AG09319 (cell line): ENCODE results near the gene LPCAT4.

Experiments
- DNase-seq: peaks from one replicate; pipeline ENCODE4 v3.0.0-alpha.2; 2010; ENCODE audit warnings: low read depth; ENCODE audit errors: extremely low read depth
- TF ChIP-seq, protein P1 (sequence below): IDR thresholded peaks from 2 replicates; pipeline ENCODE4 v1.5.1; 2011; ENCODE audit warnings: low read depth, mild to moderate bottlenecking, inconsistent platforms, low read length, moderate library complexity

The LPCAT4 gene

DNA sequence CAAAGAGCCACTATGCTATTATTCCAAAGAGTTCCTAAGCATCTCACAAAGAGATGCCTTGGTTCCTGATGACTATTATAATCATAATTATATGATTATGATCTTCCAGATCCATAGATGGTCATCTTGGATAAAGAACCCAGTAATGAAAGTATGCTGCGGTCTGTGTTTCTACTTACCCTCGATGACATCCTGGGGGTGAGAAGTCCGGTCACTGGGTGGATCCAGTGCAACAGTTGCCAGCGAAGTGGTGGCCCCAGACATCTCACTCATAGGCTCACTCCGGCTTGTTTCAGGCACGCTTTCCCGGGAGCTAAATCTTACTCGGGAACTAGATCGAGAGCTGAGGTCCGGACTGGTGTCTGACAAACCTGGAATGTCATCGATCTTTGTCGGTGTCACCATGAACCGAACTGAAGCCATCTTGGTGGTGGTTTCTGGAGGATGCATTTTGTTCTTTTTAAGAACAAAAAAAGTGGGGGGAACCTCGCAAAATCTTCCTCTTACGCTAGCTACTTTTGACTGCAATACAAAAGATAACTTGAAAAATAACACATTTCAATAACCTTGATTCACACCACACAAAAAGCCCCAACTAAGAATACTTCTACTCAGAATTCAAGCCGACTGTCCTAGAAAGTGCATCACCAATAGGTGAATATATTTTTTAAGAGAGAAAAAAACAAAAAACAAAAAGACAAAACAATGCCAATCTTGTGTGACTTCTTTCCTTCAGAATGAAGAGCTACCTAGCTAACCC, 30.6 kb downstream of the LPCAT4 start:
- TF ChIP-seq, protein P1, sequence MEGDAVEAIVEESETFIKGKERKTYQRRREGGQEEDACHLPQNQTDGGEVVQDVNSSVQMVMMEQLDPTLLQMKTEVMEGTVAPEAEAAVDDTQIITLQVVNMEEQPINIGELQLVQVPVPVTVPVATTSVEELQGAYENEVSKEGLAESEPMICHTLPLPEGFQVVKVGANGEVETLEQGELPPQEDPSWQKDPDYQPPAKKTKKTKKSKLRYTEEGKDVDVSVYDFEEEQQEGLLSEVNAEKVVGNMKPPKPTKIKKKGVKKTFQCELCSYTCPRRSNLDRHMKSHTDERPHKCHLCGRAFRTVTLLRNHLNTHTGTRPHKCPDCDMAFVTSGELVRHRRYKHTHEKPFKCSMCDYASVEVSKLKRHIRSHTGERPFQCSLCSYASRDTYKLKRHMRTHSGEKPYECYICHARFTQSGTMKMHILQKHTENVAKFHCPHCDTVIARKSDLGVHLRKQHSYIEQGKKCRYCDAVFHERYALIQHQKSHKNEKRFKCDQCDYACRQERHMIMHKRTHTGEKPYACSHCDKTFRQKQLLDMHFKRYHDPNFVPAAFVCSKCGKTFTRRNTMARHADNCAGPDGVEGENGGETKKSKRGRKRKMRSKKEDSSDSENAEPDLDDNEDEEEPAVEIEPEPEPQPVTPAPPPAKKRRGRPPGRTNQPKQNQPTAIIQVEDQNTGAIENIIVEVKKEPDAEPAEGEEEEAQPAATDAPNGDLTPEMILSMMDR, result no peak
- DNase-seq, result no peak

DNA sequence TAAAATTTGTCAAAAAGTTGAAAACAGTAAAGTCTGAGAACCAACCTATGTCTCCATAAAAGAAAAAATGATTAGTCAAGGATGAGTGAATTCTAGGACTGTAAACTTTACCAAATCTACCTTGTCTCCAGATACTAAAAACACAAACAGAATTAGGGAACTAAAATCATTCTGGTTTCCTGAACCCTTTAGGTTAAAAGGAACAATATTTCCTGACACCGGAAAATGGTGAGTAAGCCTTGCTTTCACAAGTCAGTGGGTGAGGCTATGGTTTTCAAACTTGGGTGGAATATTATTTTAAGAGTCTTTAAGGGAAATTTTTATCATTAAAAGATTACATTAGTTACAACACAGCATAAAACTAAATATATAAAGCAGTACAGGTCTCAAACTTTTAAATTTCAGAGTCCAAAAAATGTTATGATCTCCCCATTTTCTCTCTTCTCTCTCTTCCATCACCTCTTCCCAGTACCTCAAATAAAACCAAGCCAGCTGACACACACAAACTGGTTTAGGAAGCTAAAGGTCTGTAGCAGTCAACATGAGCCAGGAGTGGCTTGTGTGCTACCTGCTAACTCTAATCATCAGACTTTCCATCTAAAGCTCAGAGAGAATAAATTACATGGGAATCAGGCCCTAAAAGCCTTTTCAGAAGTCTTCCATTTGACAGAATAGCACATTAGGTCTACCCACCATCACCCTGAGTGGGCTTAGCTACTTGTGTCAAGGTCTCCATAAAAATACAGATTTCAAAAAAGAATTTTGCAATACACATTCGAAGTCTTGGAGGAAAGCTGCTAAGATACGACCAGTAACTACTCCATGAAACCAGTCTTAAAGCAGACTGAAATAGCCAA, 31.6 kb downstream of the LPCAT4 start:
- TF ChIP-seq, protein P1, result no peak
- DNase-seq, result no peak

DNA sequence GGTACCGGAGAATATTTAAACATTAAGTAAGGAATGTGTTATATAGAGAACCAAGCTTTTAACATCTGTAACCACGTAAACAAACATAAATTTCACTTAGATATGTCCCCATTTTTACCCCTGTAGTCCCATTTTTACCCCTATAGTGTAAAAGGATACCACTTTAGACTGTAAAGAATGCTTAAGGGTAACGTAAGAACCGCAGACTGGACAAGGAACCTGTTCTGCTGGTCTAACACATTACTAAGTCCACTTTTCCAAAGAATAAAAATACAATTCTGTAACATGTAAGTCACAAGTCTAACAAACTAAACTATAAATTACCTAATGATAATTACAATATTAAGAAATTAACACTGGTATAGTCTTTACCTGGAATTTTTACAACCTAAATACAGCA, 32.3 kb downstream of the LPCAT4 start:
- TF ChIP-seq, protein P1, result no peak
- no peak for DNase-seq

DNA sequence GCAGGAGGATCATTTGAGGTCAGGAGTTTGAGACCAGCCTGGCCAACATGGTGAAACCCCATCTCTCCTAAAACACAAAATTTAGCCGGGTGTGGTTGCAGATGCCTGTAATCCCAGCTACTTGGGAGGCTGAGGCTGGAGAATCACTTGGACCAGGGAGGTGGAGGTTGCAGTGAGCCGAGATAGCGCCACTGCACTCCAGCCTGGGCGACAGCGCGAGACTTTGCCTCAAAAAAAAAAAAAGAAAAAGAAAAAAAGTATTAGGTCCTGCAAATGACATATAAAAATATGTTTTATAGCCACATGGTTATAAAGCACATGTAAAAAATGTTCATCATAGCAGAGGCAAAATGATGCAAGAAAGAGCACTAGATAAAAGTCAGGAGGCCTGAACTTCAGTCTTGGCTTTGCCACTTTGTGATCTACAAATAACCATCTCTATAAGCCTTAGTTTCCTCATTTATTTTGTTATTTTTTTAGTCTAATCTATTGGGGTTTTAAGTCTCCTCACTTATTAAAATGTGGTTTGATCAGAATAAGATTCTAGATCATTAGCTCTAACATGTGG, 34.4 kb downstream of the LPCAT4 start:
- DNase-seq, result no peak

DNA sequence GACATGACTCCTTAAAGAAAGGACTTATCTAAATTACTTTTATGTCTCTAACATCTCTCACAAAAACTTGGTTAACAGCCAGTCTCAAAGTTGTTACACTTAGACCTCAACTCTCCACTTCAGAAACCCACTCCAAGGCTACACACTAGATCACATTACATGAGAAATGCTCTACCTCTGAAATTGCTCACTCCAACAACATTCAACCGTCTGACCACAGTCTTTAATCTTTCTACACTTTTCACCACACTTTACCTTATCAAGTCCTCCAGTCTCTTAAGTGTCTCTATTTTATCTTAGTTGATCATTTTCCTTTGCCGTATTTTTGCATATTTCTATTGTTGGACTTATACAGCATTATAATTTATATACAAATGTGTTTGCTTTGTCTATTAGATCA, 35.2 kb downstream of the LPCAT4 start:
- no peak for DNase-seq

More for the DNA sequence above, 34.4 kb downstream of the LPCAT4 start:
- TF ChIP-seq, protein P1, result no peak

DNA sequence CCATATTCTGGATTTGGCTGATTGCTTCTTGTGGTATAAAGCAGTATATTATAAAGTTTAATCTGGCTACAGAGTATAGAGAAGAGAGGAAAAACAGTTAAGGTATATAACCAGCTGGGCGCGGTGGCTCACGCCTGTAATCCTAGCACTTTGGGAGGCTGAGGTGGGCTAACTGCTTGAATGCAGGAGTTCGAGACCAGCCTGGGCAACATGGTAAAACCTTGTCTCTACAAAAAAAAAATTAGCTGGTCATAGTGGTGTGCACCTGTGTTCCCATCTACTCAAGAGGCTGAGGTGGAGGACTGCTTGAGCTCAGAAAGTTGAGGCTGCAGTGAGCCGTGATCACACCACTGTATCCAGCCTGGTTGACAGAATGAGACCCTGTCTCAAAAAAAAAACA, 36.7 kb downstream of the LPCAT4 start:
- no peak for DNase-seq
- TF ChIP-seq, protein P1, result no peak

More for the DNA sequence above, 35.2 kb downstream of the LPCAT4 start:
- TF ChIP-seq, protein P1, result no peak

DNA sequence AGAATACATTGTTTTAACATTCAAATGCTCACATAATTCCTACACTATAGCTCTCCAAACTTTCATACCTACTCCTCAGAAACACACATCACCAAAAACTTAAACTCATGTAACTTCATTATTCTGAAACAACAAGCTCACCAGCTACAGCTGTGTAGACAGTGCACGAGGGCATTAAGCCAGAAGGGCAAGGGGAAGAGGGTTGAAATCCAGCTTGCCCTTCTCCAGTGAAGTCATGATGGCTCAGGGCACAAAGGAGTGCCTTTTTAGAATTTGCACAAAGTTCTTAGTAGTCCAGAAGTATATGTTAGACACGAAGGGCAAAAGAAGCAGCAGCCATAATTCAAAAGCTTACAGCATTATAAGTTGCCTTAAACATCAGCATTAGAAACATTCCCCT, 38.0 kb downstream of the LPCAT4 start:
- DNase-seq, result no peak
- TF ChIP-seq, protein P1, result no peak
